CD14-positive monocyte (primary cell): ENCODE measurements around the gene RTP3. TPM values are rescaled to one million over a fixed set of nuclear protein-coding genes. Genes with fewer than 3 reads are reported as not detected.

Experiments used
- DNase-seq, 3 donors: peaks; one replicate each; pipeline ENCODE4 v3.0.0-alpha.2; 2011 to 2022
- H2AFZ ChIP-seq: 2 replicates; pipeline ENCODE4 v1.6.0; 2012; ENCODE audit warnings: mild to moderate bottlenecking, low read depth, low read length, inconsistent platforms; ENCODE audit not compliant: insufficient read depth, poor library complexity, severe bottlenecking
- H3K27ac ChIP-seq, 2 donors: 1 replicate in 1 of 2; 2 replicates in 1 of 2; pipeline ENCODE4 v1.5.1; 2012 to 2013; ENCODE audit warnings: low read length in 2 of 2, control low read depth in 1 of 2, inconsistent platforms in 1 of 2, low read depth in 1 of 2, mild to moderate bottlenecking in 1 of 2
- H3K27me3 ChIP-seq, 2 donors: one replicate each; pipeline versions ENCODE4 v1.6.0 to v1.6.1; 2011 to 2013; ENCODE audit warnings: low read length in 2 of 2; ENCODE audit not compliant: control insufficient read depth in 2 of 2, insufficient read depth in 2 of 2
- H3K36me3 ChIP-seq, 2 donors: replicated peaks in 1 of 2; 1 replicate in 1 of 2; 2 replicates in 1 of 2; pipeline versions ENCODE4 v1.5.1 to v1.6.1; 2012 to 2013; ENCODE audit warnings: low read length in 2 of 2, control low read depth in 1 of 2, inconsistent platforms in 1 of 2, mild to moderate bottlenecking in 1 of 2; ENCODE audit not compliant: insufficient read depth in 2 of 2, control insufficient read depth in 1 of 2
- H3K4me1 ChIP-seq, 2 donors: 1 replicate in 1 of 2; 2 replicates in 1 of 2; pipeline versions ENCODE4 v1.5.1 to v1.6.1; 2012 to 2013; ENCODE audit warnings: low read length in 2 of 2, control low read depth in 1 of 2, inconsistent platforms in 1 of 2, mild to moderate bottlenecking in 1 of 2, moderate library complexity in 1 of 2; ENCODE audit not compliant: insufficient read depth in 2 of 2, control insufficient read depth in 1 of 2
- H3K4me2 ChIP-seq: replicated peaks from 2 replicates; pipeline ENCODE3; 2012; ENCODE audit warnings: low read length, moderate library complexity, mild to moderate bottlenecking; ENCODE audit not compliant: poor library complexity, severe bottlenecking; ENCODE audit errors: extremely low read depth
- H3K4me3 ChIP-seq, 3 experiments: fragments of 200-600 bp in 1 of 3; sonication (generic) in 1 of 3; replicated peaks in 1 of 3; 1 replicate in 2 of 3; 2 replicates in 1 of 3; pipeline ENCODE4 v1.5.1; 2011 to 2013; ENCODE audit warnings: low read length in 3 of 3, mild to moderate bottlenecking in 3 of 3, control low read depth in 2 of 3, low read depth in 2 of 3, inconsistent platforms in 1 of 3, moderate library complexity in 1 of 3
- H3K79me2 ChIP-seq: 2 replicates; pipeline ENCODE4 v1.6.0; 2012; ENCODE audit warnings: mild to moderate bottlenecking, control low read depth, inconsistent platforms, low read length, moderate library complexity; ENCODE audit not compliant: insufficient read depth
- H3K9ac ChIP-seq: 2 replicates; pipeline ENCODE4 v1.6.0; 2017; ENCODE audit warnings: low read length, mild to moderate bottlenecking; ENCODE audit not compliant: insufficient read depth, poor library complexity, severe bottlenecking
- H3K9me3 ChIP-seq, 2 donors: replicated peaks in 1 of 2; 1 replicate in 1 of 2; 2 replicates in 1 of 2; pipeline versions ENCODE4 v1.5.1 to v1.6.1; 2012 to 2013; ENCODE audit warnings: low read length in 2 of 2, control low read depth in 1 of 2; ENCODE audit not compliant: control insufficient read depth in 1 of 2, insufficient read depth in 1 of 2
- H4K20me1 ChIP-seq: 2 replicates; pipeline ENCODE4 v1.6.0; 2012; ENCODE audit warnings: mild to moderate bottlenecking, low read length, control low read depth, moderate library complexity; ENCODE audit not compliant: insufficient read depth
- H3K27ac Mint-ChIP-seq, 7 donors: one replicate each; pipeline ENCODE4 v1.8.0; 2020; ENCODE audit warnings: mild to moderate bottlenecking in 7 of 7, mixed read lengths in 7 of 7, moderate library complexity in 6 of 7, inconsistent platforms in 2 of 7
- H3K27me3 Mint-ChIP-seq, 3 donors: one replicate each; pipeline ENCODE4 v1.8.0; 2021 to 2022; ENCODE audit warnings: low read depth in 3 of 3, mild to moderate bottlenecking in 3 of 3, mixed read lengths in 3 of 3, moderate library complexity in 3 of 3, inconsistent platforms in 1 of 3
- H3K36me3 Mint-ChIP-seq, 2 donors: one replicate each; pipeline ENCODE4 v1.8.0; 2020; ENCODE audit warnings: mixed read lengths in 2 of 2, inconsistent platforms in 1 of 2, mild to moderate bottlenecking in 1 of 2
- H3K4me1 Mint-ChIP-seq: one replicate; pipeline ENCODE4 v1.8.0; 2020; ENCODE audit warnings: mild to moderate bottlenecking, mixed read lengths
- H3K4me3 Mint-ChIP-seq, 2 donors: one replicate each; pipeline ENCODE4 v1.8.0; 2020; ENCODE audit warnings: mild to moderate bottlenecking in 2 of 2, mixed read lengths in 2 of 2, moderate library complexity in 1 of 2
- H3K9me3 Mint-ChIP-seq, 7 donors: one replicate each; pipeline ENCODE4 v1.8.0; 2020 to 2022; ENCODE audit warnings: mixed read lengths in 7 of 7, mild to moderate bottlenecking in 6 of 7, moderate library complexity in 6 of 7, inconsistent platforms in 2 of 7
- WGBS: methylation state at CpG from one replicate; pipeline ENCODE4 v1.1.5; 2013; ENCODE audit warnings: missing lambda C conversion rate; ENCODE audit not compliant: insufficient coverage; 5-methylcytosine and 5-hydroxymethylcytosine counted together
- intact Hi-C, 2 donors: fragments of 100-400 bp; cut with micrococcal nuclease; formaldehyde crosslinking; loops; one replicate each; pipeline versions ENCODE4 v1.15.0 to v1.15.1; 2023
- polyA plus RNA-seq, 3 donors: library from polyadenylated mRNA; depleted of rRNA in 1 of 3; unstranded in 2 of 3; stranded (reverse) in 1 of 3; fragments of 300-500 nt in 2 of 3; fragments of >200 nt in 1 of 3; fragmentation: Illumina TruSeq in 2 of 3; gene quantifications; 1 replicate in 2 of 3; 2 replicates in 1 of 3; pipeline ENCODE4 v1.2.3, GENCODE V29; 2012 to 2021
- TF ChIP-seq, protein P1 (sequence below): fragments of 200-600 bp; IDR thresholded peaks from one replicate; pipeline ENCODE4 v1.8.0; 2022; ENCODE audit warnings: antibody characterized with exemption, mild to moderate bottlenecking

Gene RTP3
- polyA plus RNA-seq, 3 donors: not detected

GRCh38 chr3:46485779-46486175 lies 12.0 kb upstream of the RTP3 start:
- no peak overlapping the region for H3K9ac ChIP-seq
- no peaks in the 10 kb centered on the region for H3K79me2 ChIP-seq
- no peak for DNase-seq
- no peaks in the 10 kb centered on the region for H3K27me3 ChIP-seq
- Mint-ChIP-seq H3K4me3 (no peak overlapping the region), H3K9me3 (no peaks in the 10 kb centered on the region), H3K36me3 (no peaks in the 10 kb centered on the region), H3K4me1 (peaks cover 7% of the 10 kb centered on the region), H3K27ac (peak overlapping the region in 1 of 7 donors; percentile 54), H3K27me3 (peaks cover 0 to 6% (median 2%) of the 10 kb centered on the region in 3 donors)
- no peaks in the 10 kb centered on the region for H4K20me1 ChIP-seq
- H3K4me1 ChIP-seq: peaks cover 3 to 8% of the 10 kb centered on the region in 2 donors
- TF ChIP-seq, protein P1, sequence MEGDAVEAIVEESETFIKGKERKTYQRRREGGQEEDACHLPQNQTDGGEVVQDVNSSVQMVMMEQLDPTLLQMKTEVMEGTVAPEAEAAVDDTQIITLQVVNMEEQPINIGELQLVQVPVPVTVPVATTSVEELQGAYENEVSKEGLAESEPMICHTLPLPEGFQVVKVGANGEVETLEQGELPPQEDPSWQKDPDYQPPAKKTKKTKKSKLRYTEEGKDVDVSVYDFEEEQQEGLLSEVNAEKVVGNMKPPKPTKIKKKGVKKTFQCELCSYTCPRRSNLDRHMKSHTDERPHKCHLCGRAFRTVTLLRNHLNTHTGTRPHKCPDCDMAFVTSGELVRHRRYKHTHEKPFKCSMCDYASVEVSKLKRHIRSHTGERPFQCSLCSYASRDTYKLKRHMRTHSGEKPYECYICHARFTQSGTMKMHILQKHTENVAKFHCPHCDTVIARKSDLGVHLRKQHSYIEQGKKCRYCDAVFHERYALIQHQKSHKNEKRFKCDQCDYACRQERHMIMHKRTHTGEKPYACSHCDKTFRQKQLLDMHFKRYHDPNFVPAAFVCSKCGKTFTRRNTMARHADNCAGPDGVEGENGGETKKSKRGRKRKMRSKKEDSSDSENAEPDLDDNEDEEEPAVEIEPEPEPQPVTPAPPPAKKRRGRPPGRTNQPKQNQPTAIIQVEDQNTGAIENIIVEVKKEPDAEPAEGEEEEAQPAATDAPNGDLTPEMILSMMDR: no peak
- H2AFZ ChIP-seq: no peak overlapping the region
- no peaks in the 10 kb centered on the region for H3K36me3 ChIP-seq
- H3K4me3 ChIP-seq: no peak overlapping the region
- H3K27ac ChIP-seq: no peak overlapping the region
- 100% methylated on average over 1 of the region's 4 CpGs for WGBS
- no peaks in the 10 kb centered on the region for H3K9me3 ChIP-seq
- H3K4me2 ChIP-seq: no peak overlapping the region
- intact Hi-C loops: loop anchor here in 1 of 2 donors (10.0 kb wide), 1 partner anchor 149 kb away; no protein-coding TSS in a partner anchor

- Histone ChIP-seq H3K27me3 (no peaks in the 10 kb centered on the region), H2AFZ (peak overlapping the region; percentile 81), H3K4me3 (peak overlapping the region in 1 of 3 experiments; percentile 62), H3K79me2 (no peaks in the 10 kb centered on the region), H3K9ac (peak overlapping the region; percentile 18), H3K4me2 (peak overlapping the region; percentile 72), H4K20me1 (no peaks in the 10 kb centered on the region), H3K27ac (no peak overlapping the region), H3K4me1 (peaks cover 3 to 8% of the 10 kb centered on the region in 2 donors), H3K9me3 (no peaks in the 10 kb centered on the region), H3K36me3 (no peaks in the 10 kb centered on the region)
- DNase-seq: peak; percentile 76 to 83 (median 76)
- Mint-ChIP-seq H3K4me1 (peaks cover 7% of the 10 kb centered on the region), H3K36me3 (no peaks in the 10 kb centered on the region), H3K27ac (peak overlapping the region in 1 of 7 donors; percentile 4), H3K4me3 (peak overlapping the region; percentile 56 to 81), H3K9me3 (peaks cover 0 to 3% (median 0%) of the 10 kb centered on the region in 7 donors), H3K27me3 (peaks cover 0 to 6% (median 2%) of the 10 kb centered on the region in 3 donors)
- intact Hi-C loops: loop anchor here (2.0 to 10.0 kb wide), 3 partner anchors 70 to 146 kb away; no protein-coding TSS in a partner anchor
- 17% methylated on average over 17 of the region's 26 CpGs for WGBS
- TF ChIP-seq, protein P1: peak; percentile 99
Observed at GRCh38 chr3:46488735-46489361, 8.9 kb upstream of the RTP3 start.
